SK-N-SH (cell line): ENCODE measurements around the gene SGPL1.

ENCODE experiments used
- CTCF ChIP-seq: fragments of 200-600 bp; sonication (generic); IDR thresholded peaks from 2 replicates; pipeline ENCODE4 v1.6.1; 2017; ENCODE audit warnings: antibody characterized with exemption, mild to moderate bottlenecking, moderate library complexity
- EP300 ChIP-seq, 2 experiments: IDR thresholded peaks; 2 replicates each; pipeline versions ENCODE4 v1.4.0 to v1.6.1; 2012; ENCODE audit warnings: borderline replicate concordance in 1 of 2, low read depth in 1 of 2, low read length in 1 of 2
- EZH2phosphoT487 ChIP-seq: fragments of 200-600 bp; sonication (generic); IDR thresholded peaks from 2 replicates; pipeline ENCODE4 v1.6.1; 2017; ENCODE audit warnings: low read depth, mixed run types, mild to moderate bottlenecking, antibody characterized with exemption, moderate library complexity, borderline replicate concordance
- GABPA ChIP-seq: IDR thresholded peaks from 2 replicates; pipeline ENCODE4 v1.4.0; 2012; ENCODE audit warnings: low read depth, mild to moderate bottlenecking
- IRF3 ChIP-seq: fragments of 150-350 bp; IDR thresholded peaks from 2 replicates; pipeline ENCODE4 v1.6.1; 2016; ENCODE audit warnings: mild to moderate bottlenecking, low read depth, low read length
- JUND ChIP-seq: IDR thresholded peaks from 2 replicates; pipeline ENCODE4 v1.4.0; 2012
- POLR2AphosphoS5 ChIP-seq: IDR thresholded peaks from 2 replicates; pipeline ENCODE4 v1.6.1; 2012; ENCODE audit warnings: low read depth, low read length
- RAD21 ChIP-seq: IDR thresholded peaks from 2 replicates; pipeline ENCODE4 v1.6.1; 2012; ENCODE audit warnings: mild to moderate bottlenecking, low read length
- RFX5 ChIP-seq: IDR thresholded peaks from 2 replicates; pipeline ENCODE4 v1.6.1; 2012; ENCODE audit warnings: mild to moderate bottlenecking, improper control_type of control experiment, low read length
- USF2 ChIP-seq: fragments of 150-350 bp; IDR thresholded peaks from 2 replicates; pipeline ENCODE4 v1.6.1; 2017; ENCODE audit warnings: antibody characterized with exemption, low read length, low read depth, borderline replicate concordance
- YY1 ChIP-seq: IDR thresholded peaks from 2 replicates; pipeline ENCODE4 v1.4.0; 2012; ENCODE audit warnings: low read depth, mild to moderate bottlenecking
- ZBTB33 ChIP-seq: IDR thresholded peaks from 2 replicates; pipeline ENCODE4 v1.4.0; 2012; ENCODE audit warnings: low read depth, borderline replicate concordance

GRCh38 chr10:70782086-70782745 is 33.5 kb upstream of the SGPL1 start:
- TF ChIP-seq CTCF (no peak), YY1 (no peak), RFX5 (no peak), IRF3 (no peak), EP300 (IDR thresholded peaks at IDR 0.05; ENCODE audit: borderline replicate concordance in 1 of 2, low read depth in 1 of 2, low read length in 1 of 2) (no peak), USF2 (no peak), ZBTB33 (no peak), EZH2phosphoT487 (no peak), POLR2AphosphoS5 (no peak), JUND (no peak), RAD21 (no peak), GABPA (no peak)
